HG03097 (cell line): ENCODE results near the gene ADD1.

Experiments
- ATAC-seq: cut with Tn5 transposase; IDR thresholded peaks from one replicate; pipeline ENCODE4 v1.9.1; 2021; ENCODE audit not compliant: unreplicated experiment, low FRiP score

ADD1 gene

DNA sequence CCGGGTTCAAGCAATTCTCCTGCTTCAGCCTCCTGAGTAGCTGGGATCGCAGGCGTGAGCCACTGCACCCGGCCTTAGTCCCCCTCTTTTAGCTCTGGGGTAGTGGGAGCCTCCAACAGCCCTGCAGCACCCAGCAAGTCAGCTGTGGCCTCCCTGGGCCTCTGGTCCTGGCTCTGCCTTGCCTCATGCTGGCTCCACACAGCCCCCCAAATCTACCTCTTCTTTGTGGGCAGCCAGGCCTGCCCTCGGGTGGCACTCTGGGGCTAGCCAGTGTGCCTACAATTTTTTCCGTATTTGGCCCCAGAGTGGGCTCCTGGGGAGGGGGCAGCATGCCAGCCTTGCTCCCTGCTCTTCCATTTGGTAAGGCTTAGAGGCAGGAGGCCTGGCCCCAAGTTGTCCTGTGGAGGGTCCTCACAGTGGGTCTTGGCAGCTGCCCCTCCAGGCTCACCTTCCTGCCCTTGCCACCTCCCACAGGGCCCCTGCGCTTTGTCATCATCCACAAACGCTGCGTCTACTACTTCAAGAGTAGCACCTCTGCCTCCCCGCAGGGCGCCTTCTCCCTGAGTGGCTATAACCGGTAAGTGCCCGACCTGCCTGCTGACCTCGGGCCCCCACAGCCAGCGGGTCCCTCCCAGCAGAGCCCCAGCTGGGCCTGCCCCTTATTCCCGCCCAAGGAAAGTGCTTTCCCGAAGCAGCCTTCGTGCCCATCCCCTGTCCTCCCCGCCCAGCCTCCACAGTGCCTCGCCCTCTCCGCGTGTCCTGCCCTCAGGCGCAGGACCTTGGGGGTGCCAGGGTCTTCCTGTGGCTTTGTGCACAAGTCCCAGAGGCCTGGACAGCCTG, 21.0 kb upstream of the ADD1 start:
- no peak for ATAC-seq

DNA sequence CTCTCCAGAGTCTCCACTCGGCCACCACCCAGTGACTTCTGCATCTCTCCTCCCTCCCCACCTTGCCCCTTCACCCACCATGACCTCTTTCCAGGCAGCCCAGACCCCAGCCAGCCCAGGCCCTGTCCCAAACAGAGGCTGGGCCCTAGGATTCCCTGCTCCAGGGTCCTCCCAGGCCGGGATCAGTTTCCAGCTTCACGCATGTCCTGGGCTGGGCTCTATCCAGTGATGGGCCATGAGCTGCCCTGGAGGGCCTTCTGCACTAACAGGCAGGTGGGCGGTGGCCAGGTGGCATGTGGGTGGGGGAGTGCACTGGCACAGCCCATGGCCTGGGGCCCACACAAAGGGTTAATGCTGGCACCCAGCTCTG, 20.4 kb upstream of the ADD1 start:
- ATAC-seq, result no peak

DNA sequence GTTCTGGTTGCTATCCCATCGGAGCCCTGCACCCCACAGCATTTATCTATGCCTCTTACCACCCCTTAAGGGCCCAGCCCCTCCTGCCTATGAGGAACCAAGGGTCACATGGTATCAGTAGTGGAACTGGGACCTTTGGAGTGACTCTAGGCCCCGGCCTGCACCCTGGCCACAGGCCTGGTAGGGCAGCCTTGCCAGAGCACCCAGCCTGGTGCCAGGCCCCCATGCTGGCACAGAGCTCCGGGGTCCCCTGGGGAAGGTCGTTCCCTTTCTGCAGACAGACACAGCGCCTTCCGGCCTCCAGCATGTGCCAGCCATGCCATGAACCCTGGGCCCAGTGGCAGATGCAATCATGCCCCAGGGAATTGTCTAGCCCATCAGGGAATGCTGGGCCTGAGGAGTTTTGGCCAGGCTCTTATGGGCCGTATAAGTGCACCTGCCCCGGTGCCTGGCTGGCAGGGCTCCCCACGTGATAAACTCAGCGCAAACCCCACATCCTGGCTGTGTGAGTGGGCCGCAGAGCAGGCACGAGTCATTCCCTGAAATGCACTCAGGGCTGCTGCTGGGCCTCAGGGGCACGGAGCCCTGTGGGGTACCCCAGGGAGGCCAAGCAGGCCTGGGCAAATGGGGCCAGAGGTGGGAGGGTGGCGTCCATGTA, 19.8 kb upstream of the ADD1 start:
- no peak for ATAC-seq

GRCh38 chr4:2824329-2824835, 19.3 kb upstream of the ADD1 start:
- no peak for ATAC-seq

DNA sequence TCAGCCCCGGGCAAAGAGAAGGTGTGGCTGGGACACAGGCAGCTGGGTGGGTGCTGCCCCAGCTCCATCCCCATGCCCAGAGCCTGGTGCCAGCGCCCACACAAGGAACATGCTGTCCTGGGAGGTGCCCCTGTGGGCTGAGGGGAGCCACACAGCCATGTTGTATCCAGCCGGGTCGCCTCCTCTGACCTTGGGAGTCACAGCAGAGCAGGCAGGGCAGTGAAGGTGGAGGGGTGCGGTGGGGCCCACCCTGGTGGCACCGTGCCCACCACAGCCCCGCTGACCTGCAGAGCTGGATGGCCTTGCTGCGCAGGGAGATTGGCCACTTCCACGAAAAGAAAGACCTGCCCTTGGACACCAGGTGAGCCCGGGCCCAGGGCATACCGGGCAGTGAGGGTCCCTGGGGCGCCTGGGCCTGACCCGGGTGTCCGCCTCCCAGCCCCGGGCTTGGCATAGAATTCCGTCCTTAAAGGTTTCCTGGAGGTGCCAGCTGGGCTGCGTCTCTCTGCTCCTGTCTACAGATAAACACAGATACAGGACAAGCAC, 18.7 kb upstream of the ADD1 start:
- ATAC-seq, result no peak

DNA sequence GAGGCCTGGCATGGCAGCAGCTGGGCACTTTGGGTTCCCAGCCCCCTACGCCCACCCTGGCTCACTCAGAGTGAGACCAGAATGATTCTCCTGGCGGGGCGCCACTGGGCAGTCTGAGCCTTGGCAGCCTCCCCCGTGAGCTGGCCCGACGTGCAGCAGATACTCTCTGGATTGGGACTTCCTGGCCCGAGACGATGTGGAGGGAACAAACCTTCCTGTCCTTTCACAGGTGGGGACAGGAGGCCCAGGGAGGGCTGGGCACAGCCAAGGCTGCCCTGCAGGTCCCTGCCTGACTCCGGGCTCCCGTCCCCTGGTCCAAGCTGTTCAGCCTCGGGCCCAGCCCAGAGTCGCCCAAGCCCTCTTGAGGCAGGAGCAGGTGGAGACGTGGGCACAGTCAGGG, 17.9 kb upstream of the ADD1 start:
- ATAC-seq, result no peak

- ATAC-seq, result no peak
Observed at GRCh38 chr4:2827071-2827873, 16.4 kb upstream of the ADD1 start.

DNA sequence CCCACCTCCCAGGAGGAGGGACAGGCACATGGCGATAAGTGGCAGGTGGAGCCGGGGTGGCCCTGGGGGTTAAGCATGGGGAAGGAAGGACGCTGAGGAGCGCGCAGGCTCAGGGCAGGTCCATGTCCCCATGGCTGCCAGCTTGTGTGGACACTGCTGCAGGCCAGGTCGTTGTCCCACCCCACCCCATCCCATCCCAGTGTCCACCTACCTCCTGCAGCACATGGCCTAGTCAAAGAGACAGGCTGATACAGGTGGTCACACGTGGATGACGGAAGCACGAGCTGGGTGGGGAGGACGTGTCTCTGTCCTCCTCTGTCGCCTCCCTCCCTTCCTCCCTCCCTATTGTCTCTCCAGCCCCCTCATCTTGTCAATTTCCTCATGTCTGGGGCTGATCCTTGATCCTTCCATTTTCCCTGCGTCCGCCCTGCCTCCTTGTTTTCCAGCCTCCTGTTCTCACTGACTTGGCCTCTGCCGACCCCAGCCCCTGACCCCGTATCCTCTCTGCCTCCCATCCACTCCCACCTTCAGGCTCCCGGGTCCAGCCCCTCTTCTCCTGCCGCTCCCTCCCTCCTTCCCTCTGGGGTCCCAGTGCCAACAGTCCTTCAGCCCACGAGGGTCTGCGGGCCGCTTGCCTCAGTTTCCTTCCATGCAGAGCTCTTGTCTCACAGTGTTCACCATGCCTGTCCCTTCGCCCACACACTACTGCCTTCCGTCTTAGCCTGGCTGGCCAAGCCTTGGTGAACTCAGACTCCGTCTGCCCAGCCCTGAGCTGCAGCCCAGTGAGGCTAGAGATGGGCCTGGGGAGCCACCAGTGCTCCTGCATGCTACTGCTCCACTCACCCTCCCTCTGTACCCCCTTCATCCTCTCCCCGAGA, 15.5 kb upstream of the ADD1 start:
- no peak for ATAC-seq

DNA sequence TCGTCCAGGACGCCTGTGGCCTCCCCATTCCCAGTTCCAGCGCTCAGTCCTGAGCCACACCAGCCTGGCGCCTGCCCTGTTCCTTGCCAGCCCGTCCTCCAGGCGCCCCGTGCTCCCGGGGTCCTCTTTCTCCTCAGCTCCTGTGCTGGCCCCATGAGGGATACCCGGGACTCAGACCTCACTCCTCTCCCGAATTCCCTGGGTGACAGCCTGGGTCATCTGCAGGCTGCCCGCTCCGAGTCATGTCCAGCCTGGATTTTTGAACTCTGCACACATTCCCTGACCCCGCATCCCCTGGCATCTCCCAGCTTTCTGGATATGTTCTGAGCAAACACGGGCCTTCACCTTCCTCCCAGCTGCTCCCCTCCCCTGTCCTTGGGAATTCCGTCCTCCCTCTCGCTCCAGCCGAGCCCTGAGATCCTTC, 14.9 kb upstream of the ADD1 start:
- ATAC-seq, result no peak

DNA sequence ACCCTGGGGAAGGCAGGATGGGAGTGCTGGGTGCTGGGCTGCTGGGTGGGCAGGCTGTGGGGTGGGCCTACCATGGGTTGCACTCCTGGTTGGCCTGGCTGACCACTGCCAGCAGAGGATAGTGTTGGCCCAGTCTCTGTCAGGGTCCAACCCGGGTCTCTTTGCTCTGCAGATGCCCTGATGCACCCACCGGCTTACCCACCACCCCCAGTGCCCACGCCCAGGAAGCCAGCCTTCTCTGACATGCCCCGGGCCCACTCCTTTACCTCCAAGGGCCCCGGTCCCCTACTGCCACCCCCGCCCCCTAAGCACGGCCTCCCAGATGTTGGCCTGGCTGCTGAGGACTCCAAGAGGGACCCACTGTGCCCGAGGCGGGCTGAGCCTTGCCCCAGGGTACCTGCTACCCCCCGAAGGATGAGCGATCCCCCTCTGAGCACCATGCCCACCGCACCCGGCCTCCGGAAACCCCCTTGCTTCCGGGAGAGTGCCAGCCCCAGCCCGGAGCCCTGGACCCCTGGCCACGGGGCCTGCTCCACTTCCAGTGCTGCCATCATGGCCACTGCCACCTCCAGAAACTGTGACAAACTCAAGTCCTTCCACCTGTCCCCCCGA, 14.2 kb upstream of the ADD1 start:
- no peak for ATAC-seq

- no peak for ATAC-seq
Observed at GRCh38 chr4:2829933-2830451, 13.7 kb upstream of the ADD1 start.

GRCh38 chr4:2830632-2831610, 12.7 kb upstream of the ADD1 start:
- no peak for ATAC-seq

DNA sequence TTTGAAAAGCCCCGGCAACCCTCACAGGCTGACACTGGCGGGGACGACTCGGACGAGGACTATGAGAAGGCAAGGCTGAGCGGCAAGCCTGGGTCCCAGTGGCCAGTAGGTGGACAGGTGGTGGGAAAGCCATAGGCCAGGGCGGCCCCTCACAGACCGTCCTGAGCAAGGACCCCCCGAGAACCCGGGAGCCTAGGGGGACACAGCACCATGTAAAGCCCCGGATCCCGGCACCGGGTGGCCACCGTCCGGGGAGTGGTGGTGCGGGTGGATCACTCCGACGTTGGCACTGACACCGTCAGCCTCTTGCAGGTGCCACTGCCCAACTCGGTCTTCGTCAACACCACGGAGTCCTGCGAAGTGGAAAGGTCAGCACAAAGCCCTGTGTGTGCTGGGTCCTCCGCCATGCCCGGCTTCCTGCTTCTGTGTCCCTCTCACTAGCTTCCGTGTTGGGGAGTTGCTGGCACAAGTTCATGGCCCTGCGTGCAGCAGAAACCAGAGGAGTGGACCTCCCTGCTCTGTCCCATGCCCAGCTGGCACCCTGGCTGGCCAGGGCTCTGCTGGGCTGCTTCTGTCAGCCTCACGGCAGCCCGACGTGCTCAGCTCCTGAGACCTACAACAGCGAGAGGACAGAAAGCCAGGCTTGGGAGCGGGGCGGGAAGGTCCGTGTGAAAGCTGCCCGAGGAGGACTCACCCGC, 11.9 kb upstream of the ADD1 start:
- no peak for ATAC-seq

- peak; percentile 57 for ATAC-seq
Observed at GRCh38 chr4:2832309-2832980, 11.2 kb upstream of the ADD1 start.

DNA sequence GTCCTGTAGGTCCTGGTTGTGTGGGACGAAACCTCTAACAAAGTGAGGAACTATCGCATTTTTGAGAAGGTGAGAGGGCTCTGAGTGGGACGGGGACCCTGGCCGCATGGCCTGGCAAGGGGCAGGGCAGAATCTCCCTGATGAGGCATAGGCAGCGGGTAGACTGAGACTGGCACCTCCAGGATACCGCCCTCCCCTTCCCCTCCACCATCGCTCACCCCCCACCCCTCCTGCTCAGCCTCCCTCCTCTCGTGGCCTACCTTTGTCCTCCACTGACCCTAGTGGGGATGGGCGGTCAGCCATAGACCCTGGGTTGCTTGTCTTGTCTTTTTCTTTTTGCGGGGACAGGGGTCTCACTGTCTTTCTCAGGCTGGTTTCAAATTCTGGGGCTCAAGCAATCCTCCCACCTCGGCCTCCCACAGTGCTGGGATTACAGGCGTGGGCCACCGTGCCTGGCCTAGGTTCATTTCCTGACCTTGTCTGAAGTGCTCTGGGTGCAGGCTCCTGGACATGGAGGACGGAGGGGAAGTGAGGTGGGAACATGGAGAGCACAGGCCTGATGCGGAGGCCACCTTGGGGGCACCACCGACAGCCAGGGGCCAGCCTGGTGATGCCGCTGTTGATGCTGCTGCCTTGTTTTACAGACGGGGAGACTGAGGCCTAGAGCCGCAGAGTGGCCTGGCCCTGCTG, 10.5 kb upstream of the ADD1 start:
- ATAC-seq, result no peak

DNA sequence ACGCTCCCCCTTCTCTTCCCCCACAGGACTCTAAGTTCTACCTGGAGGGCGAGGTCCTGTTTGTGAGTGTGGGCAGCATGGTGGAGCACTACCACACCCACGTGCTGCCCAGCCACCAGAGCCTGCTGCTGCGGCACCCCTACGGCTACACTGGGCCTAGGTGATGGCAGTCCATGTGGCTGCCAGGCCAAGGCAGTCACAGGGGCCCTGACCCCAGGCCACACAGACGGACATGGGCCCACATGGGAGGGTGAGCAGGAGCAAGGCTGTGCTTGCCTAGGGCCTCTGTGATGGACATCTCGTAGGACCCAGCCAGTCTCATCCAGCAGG, 10.0 kb upstream of the ADD1 start:
- no peak for ATAC-seq
